Activated gamma-delta T cell treated with anti-CD3 and anti-CD28 coated beads, Interleukin-2, amount 50 U/mL, for 16 hours (primary cell): Measurements from ENCODE around the gene KLHL22.
"Not testable (repeated sequence)": the region's sequence is repeated elsewhere in the genome, so short reads cannot be mapped to it uniquely, and the experiment has no call there.

Source experiments
- DNase-seq: peaks from one replicate; pipeline ENCODE4 v3.0.0-alpha.2; 2020; ENCODE audit warnings: low read depth

KLHL22 gene

DNA sequence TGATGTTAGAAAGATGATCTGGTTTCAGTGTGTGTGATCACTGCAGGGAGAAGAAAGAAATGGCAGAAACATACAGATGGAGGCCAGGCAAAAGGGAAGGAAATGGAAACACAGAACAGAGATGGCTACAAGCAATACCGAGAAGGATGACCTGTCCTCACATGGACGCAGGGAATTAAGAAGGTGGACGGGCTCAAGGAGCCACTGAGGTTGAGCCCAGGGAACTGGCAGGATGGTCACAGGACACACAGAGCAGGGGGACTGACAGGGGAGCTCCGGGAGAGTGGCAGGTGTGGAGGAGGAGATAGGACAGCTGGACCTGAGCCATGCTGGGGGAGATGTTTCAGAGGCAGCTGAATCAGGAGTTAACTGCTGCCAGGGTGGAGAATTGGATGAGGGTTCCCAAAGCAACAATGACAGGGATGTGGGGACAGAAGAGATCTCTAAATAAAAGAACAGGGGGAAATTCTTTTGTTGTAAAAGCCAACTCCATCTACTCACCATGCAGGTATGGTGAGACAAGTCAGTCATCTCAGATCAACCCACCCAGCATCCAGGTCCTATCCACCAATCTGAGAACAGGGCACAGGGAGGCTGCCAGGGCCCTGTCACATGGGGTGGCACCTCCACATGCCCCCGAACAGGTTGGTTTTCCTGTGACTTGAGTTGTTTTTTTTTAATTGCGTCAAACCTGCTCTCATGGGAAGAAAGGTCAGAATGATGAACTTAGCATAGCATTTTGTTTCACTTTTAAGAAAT is 26.3 kb downstream of the KLHL22 start:
- DNase-seq: no peak

GRCh38 chr22:20466659-20467379 is 28.8 kb downstream of the KLHL22 start:
- DNase-seq: no peak

GRCh38 chr22:20465759-20466077 is 29.9 kb downstream of the KLHL22 start:
- no peak for DNase-seq

DNA sequence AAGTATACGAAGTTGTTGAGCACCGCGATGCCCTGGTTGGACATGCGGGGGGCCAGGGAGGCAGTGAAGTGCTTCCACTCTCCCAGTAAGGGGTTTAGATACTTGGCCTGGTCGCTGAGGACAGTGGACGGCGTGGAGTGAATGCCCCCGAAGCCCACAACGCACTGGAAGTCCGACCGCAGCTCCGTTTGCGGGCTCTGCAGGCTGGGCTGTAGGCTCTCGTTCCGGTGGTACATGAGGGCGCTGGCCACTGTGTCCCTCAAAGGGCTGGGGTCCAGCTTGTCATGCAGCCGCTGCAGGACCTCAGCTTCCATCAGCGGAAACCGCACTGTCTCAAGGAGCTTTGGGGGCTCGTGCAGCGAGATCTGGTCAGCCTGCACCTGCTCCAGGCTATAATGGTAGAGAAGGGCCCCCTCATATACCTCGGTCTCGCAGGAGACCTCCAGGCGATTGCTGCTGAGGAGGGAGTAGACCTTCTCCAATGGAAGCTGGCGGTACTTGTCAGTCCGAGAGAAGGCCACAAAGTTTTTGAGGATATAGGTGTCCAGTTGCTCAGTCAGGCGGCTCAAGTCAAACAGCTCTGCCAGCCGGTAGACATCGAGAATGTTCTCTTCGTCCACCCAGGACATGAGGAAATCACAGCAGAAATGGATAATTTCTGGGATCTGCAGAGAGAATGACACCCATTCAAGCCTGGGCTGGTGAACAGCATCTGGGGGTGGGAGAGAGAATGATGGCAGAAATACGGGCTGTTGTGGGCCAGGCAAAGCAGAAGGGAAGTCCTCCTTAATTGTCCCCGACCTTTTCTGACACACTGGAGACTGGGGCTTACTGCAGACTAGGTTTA is 30.5 kb downstream of the KLHL22 start:
- no peak for DNase-seq

DNA sequence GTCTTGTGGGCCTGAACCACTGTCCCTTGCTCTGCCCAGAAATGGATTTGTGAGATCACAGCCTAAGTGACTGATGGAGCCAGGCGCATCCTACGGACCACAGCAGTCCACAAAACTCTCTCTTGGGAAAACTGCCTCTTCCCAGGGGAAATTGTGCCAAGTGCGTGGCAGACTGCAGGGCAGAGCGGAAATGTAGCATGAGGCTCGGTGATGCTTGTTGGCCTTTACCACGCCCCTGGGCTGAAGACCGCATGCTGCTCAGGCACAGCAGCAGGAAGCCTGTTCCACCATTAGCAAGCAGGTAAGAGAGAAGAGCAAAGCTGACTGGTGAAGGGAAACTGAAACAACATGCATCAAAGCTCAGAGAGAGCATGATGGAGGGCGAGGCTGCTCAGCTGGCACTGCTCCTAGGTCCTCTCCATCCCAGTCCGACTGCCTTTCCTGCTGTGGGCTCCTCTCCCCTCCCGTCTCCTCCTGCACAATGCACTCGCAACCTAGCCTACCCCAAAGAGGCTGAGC is 31.4 kb downstream of the KLHL22 start:
- peak; percentile 25 for DNase-seq

GRCh38 chr22:20463324-20464095 is 32.1 kb downstream of the KLHL22 start:
- no peak for DNase-seq

GRCh38 chr22:20459862-20460261 is 35.7 kb downstream of the KLHL22 start:
- no peak for DNase-seq

GRCh38 chr22:20459152-20459542 is 36.4 kb downstream of the KLHL22 start:
- DNase-seq: no peak

- DNase-seq: no peak
Observed at GRCh38 chr22:20458530-20459151, 37.0 kb downstream of the KLHL22 start.

GRCh38 chr22:20457506-20458240 is 37.9 kb downstream of the KLHL22 start:
- DNase-seq: no peak

DNA sequence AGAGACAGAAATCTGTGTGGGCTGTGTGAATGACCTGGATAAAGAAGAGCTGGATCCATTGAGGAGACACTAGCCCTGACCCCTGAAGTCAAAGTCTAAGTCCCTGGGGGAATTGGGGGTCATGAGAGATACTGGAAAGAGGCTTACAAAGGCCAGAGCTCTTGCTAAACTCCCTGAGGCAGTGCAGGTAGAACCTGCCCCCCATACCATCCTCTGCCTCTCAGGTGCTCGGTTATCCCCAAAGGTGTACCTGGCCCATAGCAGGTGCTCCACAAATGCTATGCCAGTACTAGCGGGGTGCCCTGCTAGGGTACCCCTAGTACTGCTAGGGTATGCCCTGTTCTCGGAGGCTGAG is 38.9 kb downstream of the KLHL22 start:
- no peak for DNase-seq

- DNase-seq: peak; percentile 52
Observed at GRCh38 chr22:20456064-20456721, 39.4 kb downstream of the KLHL22 start.

GRCh38 chr22:20455709-20456063 is 39.9 kb downstream of the KLHL22 start:
- no peak for DNase-seq

GRCh38 chr22:20453222-20453621 is 42.4 kb downstream of the KLHL22 start:
- DNase-seq: no peak

DNA sequence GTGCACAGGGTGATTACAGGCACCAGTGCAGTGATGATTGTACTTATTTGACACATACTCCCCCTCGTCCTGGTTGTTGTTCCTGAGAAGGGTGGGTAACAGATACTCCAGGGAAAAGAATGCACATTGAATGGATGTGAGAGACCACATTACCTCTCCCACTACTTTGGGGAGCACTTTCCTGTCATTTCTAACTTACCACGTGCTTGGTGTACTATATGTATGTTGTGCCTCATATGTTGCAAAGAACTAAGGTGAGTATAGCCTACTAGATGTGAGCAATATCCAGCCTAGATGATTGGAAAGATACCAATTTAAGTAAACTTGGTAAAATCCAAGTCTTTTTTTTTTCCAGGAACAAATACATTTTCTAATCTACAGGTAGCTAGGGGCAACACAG is 43.7 kb downstream of the KLHL22 start:
- no peak for DNase-seq

DNA sequence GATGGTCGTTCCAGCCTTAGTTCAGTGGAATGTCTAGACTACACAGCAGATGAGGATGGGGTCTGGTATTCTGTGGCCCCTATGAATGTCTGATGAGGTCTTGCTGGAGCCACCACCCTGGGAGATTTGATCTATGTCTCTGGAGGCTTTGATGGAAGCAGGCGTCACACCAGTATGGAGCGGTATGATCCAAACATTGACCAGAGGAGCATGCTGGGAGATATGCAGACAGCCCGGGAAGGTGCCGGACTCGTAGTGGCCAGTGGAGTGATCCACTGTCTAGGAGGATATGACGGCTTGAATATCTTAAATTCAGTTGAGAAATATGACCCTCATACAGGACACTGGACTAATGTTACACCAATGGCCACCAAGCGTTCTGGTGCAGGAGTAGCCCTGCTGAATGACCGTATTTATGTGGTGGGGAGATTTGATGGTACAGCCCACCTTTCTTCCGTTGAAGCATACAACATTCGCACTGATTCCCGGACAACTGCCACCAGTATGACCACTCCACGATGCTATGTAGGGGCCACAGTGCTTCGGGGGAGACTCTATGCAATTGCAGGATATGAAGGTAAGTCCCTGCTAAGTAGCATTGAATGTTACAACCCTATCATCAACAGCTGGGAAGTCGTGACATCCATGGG is 44.3 kb downstream of the KLHL22 start:
- DNase-seq: not testable (repeated sequence)

GRCh38 chr22:20450551-20450906 is 45.1 kb downstream of the KLHL22 start:
- DNase-seq: no peak

DNA sequence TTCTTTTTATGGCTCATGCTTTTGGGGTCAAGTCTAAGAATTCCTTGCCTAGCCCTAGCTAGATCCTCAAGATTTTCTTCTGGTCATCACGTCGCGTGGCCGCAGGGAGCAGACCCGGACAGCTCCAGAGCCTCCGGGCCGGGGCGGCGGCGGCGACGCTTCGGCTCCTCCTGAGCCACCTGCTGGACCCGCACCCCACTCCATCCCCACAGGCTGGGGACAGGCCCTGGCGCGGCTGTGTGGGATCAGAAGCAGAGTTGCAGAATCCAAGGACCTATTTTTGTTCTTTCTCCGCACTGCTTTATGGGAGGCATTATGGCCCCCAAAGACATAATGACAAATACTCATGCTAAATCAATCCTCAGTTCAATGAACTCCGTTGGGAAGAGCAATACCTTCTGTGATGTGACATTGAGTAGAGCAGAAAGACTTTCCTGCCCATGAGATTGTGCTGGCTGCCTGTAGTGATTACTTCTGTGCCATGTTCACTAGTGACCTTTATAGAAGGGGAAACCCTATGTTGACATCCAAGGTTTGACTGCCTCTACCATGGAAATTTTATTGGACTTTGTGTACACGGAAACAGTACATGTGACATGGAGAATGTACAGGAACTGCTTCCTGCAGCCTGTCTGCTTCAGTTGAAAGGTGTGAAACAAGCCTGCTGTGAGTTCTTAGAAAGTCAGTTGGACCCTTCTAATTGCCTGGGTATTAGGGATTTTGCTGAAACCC is 45.6 kb downstream of the KLHL22 start:
- no peak for DNase-seq

GRCh38 chr22:20448630-20449029 is 47.0 kb downstream of the KLHL22 start:
- DNase-seq: no peak
